ENCODE measurements around the gene MARCO. TPM values are rescaled to one million over a fixed set of nuclear protein-coding genes. Genes with fewer than 3 reads are reported as not detected.
A peak's percentile ranks its signal among the peaks of the same experiment; 100 is the strongest.

MARCO gene
- total and polyA plus RNA-seq, 4 donors: 21.8 to 113 (median 61.6) TPM

DNA sequence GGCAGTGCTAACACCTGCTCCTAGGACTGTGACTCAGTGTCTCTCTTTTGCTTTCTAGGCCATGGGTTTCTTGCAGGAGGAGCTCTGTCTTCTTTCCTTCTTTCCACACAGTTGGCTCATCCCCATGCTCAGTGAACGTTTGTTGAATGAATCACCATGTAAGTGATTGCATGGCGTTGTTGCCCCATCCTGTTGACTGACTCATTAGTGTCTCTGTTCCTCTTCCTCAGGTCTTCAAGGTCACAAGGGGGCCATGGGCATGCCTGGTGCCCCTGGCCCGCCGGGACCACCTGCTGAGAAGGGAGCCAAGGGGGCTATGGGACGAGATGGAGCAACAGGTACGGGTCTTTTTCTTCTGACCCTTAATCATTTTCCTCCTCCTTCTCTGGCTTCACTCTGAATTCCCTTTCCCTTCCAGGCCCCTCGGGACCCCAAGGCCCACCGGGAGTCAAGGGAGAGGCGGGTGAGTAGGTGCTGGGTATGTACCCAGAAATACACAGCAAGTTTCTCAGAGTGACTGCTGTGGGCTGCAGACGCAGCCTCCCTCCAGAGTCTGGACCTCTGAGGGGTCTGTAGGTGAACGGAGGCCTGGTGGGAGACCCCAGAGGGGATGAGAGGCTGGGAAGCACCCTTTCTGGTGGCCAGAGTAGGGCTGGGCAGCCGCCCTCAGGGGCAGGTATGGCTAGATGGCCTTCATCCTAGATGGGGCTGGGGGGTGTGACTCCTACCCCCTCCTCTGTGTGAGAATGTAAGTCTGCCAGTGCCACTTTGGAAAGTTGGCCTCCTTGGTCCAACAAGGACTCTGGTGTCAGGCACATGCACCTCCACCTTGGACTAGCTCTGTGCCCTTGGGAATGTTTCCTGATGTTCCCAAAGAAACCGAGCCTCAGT is 32.4 kb downstream of the MARCO start:
- no peak for DNase-seq (ENCODE audit: low spot score)
- Histone ChIP-seq H3K27me3 (ENCODE audit: control insufficient read depth in 4 of 4, insufficient read depth in 4 of 4, low read length in 3 of 4) (peaks cover 0 to 5% (median 0%) of the 10 kb centered on the region in 4 donors), H3K4me1 (ENCODE audit: control insufficient read depth in 4 of 4, insufficient read depth in 4 of 4, low read length in 3 of 4) (no peaks in the 10 kb centered on the region), H3K9me3 (ENCODE audit: control insufficient read depth in 4 of 4, low read length in 3 of 4) (peaks cover 0 to 6% (median 4%) of the 10 kb centered on the region in 4 donors), H3K36me3 (ENCODE audit: control insufficient read depth in 4 of 4, insufficient read depth in 3 of 4, low read depth in 1 of 4, low read length in 3 of 4) (no peaks in the 10 kb centered on the region), H3K27ac (ENCODE audit: low read depth in 1 of 2, low read length in 2 of 2) (no peak overlapping the region), H3K9ac (ENCODE audit: low read depth in 1 of 2, low read length in 2 of 2) (no peak overlapping the region), H3K4me3 (ENCODE audit: low read depth in 1 of 3, low read length in 3 of 3) (no peak overlapping the region)
- TF ChIP-seq, protein P1, sequence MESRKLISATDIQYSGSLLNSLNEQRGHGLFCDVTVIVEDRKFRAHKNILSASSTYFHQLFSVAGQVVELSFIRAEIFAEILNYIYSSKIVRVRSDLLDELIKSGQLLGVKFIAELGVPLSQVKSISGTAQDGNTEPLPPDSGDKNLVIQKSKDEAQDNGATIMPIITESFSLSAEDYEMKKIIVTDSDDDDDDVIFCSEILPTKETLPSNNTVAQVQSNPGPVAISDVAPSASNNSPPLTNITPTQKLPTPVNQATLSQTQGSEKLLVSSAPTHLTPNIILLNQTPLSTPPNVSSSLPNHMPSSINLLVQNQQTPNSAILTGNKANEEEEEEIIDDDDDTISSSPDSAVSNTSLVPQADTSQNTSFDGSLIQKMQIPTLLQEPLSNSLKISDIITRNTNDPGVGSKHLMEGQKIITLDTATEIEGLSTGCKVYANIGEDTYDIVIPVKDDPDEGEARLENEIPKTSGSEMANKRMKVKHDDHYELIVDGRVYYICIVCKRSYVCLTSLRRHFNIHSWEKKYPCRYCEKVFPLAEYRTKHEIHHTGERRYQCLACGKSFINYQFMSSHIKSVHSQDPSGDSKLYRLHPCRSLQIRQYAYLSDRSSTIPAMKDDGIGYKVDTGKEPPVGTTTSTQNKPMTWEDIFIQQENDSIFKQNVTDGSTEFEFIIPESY (IDR thresholded peaks at IDR 0.05): no peak
- TF ChIP-seq RXRA (IDR thresholded peaks at IDR 0.05) (no peak), RAD21 (IDR thresholded peaks at IDR 0.05) (no peak), EGR1 (IDR thresholded peaks at IDR 0.05; ENCODE audit: low read depth in 2 of 2) (no peak), FOXA2 (IDR thresholded peaks at IDR 0.05) (no peak), YY1 (IDR thresholded peaks at IDR 0.05) (no peak)
- WGBS: 67% methylated on average over 13 of the region's 13 CpGs

DNA sequence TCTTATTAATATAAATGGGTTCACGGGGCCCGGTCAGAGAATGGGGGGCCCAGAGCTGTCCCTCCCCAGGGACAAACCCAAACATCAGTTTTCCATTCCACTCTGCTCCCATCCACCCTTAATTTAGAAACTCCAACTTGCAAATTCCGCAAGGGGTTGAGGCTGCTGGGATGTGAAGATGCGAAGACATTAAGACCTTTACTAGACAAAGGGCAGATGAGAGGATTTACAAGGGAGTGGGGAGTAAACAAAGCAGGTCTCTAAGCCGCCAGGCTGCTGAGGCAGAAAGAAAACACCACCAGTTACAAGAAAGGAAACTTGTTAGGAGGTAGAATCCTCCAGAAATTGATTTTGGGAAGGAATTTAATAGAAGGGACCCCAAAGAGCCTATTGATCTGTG is 33.1 kb downstream of the MARCO start:
- H3K27me3 ChIP-seq (ENCODE audit: control insufficient read depth in 4 of 4, insufficient read depth in 4 of 4, low read length in 3 of 4): peaks cover 0 to 5% (median 0%) of the 10 kb centered on the region in 4 donors
- TF ChIP-seq, protein P2, sequence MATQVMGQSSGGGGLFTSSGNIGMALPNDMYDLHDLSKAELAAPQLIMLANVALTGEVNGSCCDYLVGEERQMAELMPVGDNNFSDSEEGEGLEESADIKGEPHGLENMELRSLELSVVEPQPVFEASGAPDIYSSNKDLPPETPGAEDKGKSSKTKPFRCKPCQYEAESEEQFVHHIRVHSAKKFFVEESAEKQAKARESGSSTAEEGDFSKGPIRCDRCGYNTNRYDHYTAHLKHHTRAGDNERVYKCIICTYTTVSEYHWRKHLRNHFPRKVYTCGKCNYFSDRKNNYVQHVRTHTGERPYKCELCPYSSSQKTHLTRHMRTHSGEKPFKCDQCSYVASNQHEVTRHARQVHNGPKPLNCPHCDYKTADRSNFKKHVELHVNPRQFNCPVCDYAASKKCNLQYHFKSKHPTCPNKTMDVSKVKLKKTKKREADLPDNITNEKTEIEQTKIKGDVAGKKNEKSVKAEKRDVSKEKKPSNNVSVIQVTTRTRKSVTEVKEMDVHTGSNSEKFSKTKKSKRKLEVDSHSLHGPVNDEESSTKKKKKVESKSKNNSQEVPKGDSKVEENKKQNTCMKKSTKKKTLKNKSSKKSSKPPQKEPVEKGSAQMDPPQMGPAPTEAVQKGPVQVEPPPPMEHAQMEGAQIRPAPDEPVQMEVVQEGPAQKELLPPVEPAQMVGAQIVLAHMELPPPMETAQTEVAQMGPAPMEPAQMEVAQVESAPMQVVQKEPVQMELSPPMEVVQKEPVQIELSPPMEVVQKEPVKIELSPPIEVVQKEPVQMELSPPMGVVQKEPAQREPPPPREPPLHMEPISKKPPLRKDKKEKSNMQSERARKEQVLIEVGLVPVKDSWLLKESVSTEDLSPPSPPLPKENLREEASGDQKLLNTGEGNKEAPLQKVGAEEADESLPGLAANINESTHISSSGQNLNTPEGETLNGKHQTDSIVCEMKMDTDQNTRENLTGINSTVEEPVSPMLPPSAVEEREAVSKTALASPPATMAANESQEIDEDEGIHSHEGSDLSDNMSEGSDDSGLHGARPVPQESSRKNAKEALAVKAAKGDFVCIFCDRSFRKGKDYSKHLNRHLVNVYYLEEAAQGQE (IDR thresholded peaks at IDR 0.05): no peak
- TF ChIP-seq RAD21 (IDR thresholded peaks at IDR 0.05) (no peak), GABPA (IDR thresholded peaks at IDR 0.05 in 1 of 2, conservative IDR thresholded peaks at IDR 0.05 in 1 of 2) (no peak), RXRA (IDR thresholded peaks at IDR 0.05) (no peak)
- H3K9ac ChIP-seq (ENCODE audit: low read depth in 1 of 2, low read length in 2 of 2): no peak overlapping the region
- no peak overlapping the region for H3K27ac ChIP-seq (ENCODE audit: low read depth in 1 of 2, low read length in 2 of 2)
- H3K4me1 ChIP-seq (ENCODE audit: control insufficient read depth in 4 of 4, insufficient read depth in 4 of 4, low read length in 3 of 4): no peaks in the 10 kb centered on the region
- H3K36me3 ChIP-seq (ENCODE audit: control insufficient read depth in 4 of 4, insufficient read depth in 3 of 4, low read depth in 1 of 4, low read length in 3 of 4): no peaks in the 10 kb centered on the region
- DNase-seq (ENCODE audit: low spot score): no peak
- H3K4me3 ChIP-seq (ENCODE audit: low read depth in 1 of 3, low read length in 3 of 3): no peak overlapping the region
- 58% methylated on average over 5 of the region's 5 CpGs for WGBS
- H3K9me3 ChIP-seq (ENCODE audit: control insufficient read depth in 4 of 4, low read length in 3 of 4): peaks cover 0 to 6% (median 4%) of the 10 kb centered on the region in 4 donors

DNA sequence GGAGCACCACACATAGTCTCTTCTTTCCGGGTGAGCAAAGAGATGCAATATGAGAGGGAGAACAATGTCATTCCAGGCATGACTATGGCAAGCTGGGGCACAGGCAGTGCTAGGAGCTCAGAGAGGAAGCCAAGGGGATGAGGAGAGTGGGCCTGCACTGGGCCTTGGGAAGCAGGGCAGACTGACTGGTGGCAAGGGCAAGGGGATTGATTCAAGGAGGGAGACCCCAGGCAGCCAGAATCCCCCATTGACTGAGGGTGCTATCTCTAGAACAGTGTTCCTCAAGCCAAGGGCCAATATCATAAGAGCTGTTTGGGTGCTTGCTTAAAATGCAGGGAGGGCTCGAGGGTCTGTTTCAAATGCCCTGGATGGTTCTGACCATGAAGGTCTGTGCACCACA is 36.1 kb downstream of the MARCO start:
- WGBS: 72% methylated on average over 2 of the region's 2 CpGs
- no peak overlapping the region for H3K4me3 ChIP-seq (ENCODE audit: low read depth in 1 of 3, low read length in 3 of 3)
- no peaks in the 10 kb centered on the region for H3K36me3 ChIP-seq (ENCODE audit: control insufficient read depth in 4 of 4, insufficient read depth in 3 of 4, low read depth in 1 of 4, low read length in 3 of 4)
- peaks cover 0 to 5% (median 0%) of the 10 kb centered on the region in 4 donors for H3K27me3 ChIP-seq (ENCODE audit: control insufficient read depth in 4 of 4, insufficient read depth in 4 of 4, low read length in 3 of 4)
- no peak overlapping the region for H3K9ac ChIP-seq (ENCODE audit: low read depth in 1 of 2, low read length in 2 of 2)
- peak; percentile 14 for DNase-seq (ENCODE audit: low spot score)
- no peaks in the 10 kb centered on the region for H3K4me1 ChIP-seq (ENCODE audit: control insufficient read depth in 4 of 4, insufficient read depth in 4 of 4, low read length in 3 of 4)
- no peak overlapping the region for H3K27ac ChIP-seq (ENCODE audit: low read depth in 1 of 2, low read length in 2 of 2)
- H3K9me3 ChIP-seq (ENCODE audit: control insufficient read depth in 4 of 4, low read length in 3 of 4): peaks cover 0 to 6% (median 4%) of the 10 kb centered on the region in 4 donors
- no peak for TF ChIP-seq FOXA2 (IDR thresholded peaks at IDR 0.05)
- TF ChIP-seq, protein P2 (IDR thresholded peaks at IDR 0.05): no peak
- TF ChIP-seq, protein P3, sequence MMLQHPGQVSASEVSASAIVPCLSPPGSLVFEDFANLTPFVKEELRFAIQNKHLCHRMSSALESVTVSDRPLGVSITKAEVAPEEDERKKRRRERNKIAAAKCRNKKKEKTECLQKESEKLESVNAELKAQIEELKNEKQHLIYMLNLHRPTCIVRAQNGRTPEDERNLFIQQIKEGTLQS (IDR thresholded peaks at IDR 0.05): no peak
- no peak for TF ChIP-seq NR2F2 (IDR thresholded peaks at IDR 0.05)
- no peak for TF ChIP-seq YY1 (IDR thresholded peaks at IDR 0.05)
- TF ChIP-seq, protein P4, sequence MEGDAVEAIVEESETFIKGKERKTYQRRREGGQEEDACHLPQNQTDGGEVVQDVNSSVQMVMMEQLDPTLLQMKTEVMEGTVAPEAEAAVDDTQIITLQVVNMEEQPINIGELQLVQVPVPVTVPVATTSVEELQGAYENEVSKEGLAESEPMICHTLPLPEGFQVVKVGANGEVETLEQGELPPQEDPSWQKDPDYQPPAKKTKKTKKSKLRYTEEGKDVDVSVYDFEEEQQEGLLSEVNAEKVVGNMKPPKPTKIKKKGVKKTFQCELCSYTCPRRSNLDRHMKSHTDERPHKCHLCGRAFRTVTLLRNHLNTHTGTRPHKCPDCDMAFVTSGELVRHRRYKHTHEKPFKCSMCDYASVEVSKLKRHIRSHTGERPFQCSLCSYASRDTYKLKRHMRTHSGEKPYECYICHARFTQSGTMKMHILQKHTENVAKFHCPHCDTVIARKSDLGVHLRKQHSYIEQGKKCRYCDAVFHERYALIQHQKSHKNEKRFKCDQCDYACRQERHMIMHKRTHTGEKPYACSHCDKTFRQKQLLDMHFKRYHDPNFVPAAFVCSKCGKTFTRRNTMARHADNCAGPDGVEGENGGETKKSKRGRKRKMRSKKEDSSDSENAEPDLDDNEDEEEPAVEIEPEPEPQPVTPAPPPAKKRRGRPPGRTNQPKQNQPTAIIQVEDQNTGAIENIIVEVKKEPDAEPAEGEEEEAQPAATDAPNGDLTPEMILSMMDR (IDR thresholded peaks at IDR 0.05; ENCODE audit: low read depth, low read length, missing input control): no peak
- no peak for TF ChIP-seq RXRA (IDR thresholded peaks at IDR 0.05)
- TF ChIP-seq SP1 (IDR thresholded peaks at IDR 0.05): no peak
- no peak for TF ChIP-seq GABPA (IDR thresholded peaks at IDR 0.05 in 1 of 2, conservative IDR thresholded peaks at IDR 0.05 in 1 of 2)
- no peak for TF ChIP-seq RAD21 (IDR thresholded peaks at IDR 0.05)
- TF ChIP-seq FOXA1 (IDR thresholded peaks at IDR 0.05): no peak
- TF ChIP-seq HNF4A (conservative IDR thresholded peaks at IDR 0.05): no peak
